CD4-positive, alpha-beta T cell treated with Interleukin-10 for 1 hour (primary cell): ENCODE data around the gene SLC47A2.

Source experiments
- DNase-seq: peaks from one replicate; pipeline ENCODE4 v3.0.0-alpha.2; 2020

Gene SLC47A2

DNA sequence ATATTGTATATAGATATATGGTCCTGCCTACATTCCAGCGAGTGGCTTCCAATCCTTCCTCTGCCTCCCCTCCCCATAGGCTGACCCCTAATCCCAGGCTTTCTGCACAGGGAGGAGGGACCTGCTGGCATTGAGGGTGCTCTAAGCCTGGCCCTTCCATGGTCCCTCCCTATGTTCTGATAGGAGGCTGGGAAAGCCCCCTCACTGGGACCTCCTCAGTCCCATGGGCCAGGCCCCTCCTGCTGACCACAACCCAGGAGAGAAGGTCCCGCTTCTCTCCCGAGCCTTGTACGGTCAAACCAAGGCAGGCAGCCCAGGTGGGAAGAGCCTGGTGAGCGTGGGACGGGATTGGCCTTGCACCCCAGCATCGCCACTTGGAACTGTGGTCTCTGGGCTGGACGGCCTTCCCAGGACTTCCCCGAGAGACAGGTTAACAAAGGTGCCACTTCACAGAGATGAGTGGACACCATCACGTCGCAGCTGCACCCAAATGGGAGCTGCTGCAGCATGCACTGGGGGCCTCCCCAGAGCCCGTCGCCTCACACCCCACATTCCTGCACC, 30.9 kb upstream of the SLC47A2 start:
- no peak for DNase-seq

DNA sequence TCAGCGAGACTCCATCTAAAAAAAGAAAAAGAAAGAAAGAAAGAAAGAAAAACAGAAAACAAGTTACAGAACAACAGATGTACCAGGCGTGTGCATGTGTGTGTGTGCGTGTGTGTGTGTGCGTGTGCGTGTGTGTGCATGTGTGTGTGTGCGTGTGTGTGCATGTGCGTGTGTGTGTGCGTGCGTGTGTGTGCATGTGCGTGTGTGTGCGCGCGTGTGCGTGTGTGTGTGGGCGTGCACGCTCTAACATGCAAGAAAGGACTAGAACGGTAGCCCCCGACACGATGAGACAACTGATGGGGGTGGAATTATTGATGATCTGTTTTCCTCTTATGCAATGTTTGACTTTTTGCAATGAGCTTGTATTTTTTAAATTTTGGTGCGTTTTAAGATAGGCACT, 30.1 kb upstream of the SLC47A2 start:
- DNase-seq, result no peak

DNA sequence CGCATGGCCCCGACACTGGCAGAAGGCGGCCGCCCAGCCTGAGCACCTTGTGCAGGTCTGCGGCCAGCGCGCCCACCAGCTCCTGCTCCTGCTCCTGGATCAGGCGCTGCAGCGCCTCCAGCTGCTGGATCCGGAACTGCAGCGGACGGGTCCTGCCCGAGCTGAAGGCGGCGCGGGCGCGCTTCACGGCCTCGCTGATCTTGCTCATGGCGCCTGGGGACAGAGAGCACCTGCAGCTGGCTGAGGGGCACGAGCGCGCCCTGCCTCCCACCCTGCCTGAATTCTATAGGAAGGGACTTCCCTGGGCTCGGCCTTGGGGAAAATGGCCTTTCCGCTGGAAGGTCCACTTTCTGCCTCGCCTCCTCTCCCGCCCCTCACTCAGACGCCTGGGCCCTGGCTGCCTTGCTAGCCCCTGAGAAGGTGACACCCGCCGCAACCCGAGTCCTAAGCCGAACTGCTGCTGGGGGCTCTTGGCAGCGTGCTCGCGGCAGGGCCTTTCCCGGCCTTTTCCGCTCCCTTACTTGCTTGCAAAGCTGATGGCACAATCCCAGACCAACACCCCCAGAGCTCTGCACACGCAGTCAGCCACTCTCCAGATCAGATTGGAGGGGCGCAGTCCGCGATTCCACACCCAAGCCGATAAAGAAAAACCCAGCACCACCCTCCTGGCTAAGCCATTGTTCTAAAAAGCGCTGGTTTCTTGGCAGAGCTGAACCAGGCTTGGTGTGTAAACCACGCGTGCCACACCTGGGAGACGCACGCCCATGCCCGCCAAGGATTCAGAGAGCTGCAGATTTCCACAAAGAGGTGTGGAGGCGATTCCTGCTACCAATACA, 28.8 kb upstream of the SLC47A2 start:
- peak; percentile 83 for DNase-seq

DNA sequence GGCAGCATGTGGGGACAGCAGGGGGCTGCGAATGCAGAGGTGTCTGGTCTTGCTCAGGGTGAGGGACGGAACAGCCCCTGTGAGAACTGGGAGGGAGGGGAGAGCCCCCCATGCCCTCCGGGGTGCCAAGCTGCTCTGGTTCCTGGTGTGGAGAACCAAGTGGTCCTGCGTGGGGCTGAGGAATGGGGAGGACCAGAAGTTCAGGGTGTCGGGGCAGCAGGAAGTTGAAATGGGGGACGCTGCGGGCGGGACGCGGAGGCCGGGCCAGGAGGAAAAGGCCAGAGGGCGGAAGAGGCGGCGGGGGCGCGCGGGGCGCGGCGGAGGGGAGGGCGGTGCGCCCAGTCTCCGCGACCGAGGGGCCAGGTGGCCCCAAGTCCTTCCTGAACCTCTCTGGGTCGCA, 28.1 kb upstream of the SLC47A2 start:
- no peak for DNase-seq

GRCh38 chr17:19743101-19744100, 27.0 kb upstream of the SLC47A2 start:
- no peak for DNase-seq

GRCh38 chr17:19742495-19742894, 26.1 kb upstream of the SLC47A2 start:
- DNase-seq, result no peak

DNA sequence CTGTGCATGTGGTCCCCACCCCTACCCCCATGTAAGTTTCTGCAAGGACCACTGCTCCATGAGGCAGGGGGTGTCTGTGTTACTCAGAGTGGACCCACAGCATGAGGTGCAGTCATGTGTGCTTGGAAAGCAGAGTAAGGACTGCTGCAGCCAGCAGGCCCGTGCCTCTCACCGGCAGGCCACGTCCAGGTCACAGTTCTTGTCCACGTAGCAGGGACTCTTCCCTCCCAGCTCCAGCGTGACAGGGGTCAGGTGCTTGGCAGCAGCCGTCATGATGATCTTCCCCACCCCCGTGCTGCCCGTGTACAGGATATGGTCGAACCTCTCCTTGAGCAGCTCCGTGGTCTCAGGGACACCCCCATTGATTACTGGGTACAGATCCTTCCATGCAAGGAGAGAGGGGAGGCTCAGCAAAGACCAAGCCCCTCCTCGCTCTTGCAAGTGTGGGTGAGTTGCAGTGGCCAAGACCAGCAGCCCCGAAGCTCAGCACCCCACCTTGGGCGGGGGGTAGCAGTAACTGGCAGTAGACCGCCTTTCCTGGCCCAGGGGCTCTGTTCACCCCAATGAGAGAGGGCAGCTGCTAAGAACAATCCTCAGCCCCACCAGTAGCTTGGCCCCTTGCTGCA, 25.6 kb upstream of the SLC47A2 start:
- DNase-seq, result no peak

- no peak for DNase-seq
Measured at GRCh38 chr17:19740933-19741332, 24.5 kb upstream of the SLC47A2 start.

DNA sequence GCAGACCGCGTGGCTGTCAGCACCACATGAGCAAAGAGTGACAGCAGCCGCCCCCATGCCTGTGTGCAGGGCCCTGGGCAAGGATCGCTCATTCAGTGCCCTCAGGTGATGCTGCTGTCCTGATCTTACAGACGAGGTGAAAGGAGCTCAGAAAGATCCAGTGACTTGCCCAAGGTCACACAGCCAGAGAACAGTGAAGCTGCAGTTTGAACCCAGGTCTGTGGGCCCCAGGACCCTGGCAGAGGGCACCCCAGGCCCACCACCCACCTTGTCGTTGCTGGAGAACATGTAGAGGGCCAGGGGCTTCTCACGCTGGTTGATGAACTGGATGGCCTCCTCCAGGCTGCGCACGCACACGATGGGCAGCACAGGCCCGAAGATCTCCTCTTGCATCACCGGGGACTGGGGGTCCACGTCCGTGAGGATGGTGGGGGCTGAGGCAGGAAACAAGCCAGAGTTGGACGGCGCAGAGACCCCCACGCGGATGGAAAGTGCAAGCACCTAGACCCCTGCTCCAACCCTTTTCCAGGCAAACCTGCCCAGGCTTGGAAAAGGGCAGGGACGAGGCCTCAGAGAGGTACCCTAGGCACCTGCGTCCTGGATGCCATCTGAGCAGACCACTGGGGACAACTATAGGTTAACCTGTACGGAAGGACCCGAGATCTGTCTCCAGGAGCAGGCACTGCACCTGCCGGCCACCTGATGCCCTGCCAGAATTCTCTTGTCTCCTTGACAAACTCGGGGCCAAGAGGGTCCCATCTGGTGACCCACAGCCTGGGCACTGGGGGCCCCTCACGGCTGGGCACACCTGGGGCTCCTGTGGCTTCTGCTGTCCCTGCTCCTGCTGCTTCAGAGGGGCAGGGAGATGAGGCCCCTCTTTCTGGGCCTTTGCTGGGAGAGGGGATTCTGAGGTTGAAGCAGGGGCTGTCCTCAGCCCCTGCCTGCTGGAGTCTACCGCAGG, 23.1 kb upstream of the SLC47A2 start:
- no peak for DNase-seq

DNA sequence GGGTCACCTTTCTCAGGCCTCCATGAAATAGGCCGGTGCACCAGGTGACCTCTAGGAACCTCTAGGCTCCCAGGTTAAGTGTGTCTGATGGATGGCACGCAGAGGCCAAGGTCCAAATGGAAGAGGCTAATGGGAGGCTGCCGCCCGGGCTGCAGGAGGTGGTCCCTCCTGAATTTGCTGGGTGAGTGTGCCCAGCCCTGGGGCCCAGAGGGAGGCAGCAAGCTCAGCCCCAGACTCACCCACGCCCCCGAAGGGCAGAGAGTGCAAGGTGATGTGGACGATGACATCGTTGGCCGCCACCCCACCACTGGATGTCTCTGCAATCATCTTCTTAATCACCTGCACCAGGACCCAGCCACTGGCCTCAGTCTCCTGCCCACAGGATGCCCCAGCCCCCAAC, 22.4 kb upstream of the SLC47A2 start:
- no peak for DNase-seq

DNA sequence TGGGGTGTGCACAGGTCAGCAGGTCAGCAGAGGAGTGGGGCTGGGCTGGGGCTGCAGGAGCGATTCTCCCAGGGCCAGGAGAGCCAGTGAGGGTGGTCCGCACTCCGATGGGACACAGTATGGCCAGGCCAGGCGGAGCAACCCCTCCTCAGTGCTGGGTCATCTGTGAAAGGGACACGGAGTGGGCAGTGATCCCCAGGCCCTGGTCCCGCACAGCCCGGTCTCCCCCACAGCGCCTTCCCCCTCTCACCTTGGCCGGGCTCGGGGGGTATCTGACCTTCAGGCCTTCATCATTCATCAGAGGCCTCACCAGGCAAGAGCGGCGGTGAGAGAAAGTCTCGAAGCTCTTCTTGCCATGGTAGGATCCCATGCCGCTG, 21.7 kb upstream of the SLC47A2 start:
- no peak for DNase-seq

DNA sequence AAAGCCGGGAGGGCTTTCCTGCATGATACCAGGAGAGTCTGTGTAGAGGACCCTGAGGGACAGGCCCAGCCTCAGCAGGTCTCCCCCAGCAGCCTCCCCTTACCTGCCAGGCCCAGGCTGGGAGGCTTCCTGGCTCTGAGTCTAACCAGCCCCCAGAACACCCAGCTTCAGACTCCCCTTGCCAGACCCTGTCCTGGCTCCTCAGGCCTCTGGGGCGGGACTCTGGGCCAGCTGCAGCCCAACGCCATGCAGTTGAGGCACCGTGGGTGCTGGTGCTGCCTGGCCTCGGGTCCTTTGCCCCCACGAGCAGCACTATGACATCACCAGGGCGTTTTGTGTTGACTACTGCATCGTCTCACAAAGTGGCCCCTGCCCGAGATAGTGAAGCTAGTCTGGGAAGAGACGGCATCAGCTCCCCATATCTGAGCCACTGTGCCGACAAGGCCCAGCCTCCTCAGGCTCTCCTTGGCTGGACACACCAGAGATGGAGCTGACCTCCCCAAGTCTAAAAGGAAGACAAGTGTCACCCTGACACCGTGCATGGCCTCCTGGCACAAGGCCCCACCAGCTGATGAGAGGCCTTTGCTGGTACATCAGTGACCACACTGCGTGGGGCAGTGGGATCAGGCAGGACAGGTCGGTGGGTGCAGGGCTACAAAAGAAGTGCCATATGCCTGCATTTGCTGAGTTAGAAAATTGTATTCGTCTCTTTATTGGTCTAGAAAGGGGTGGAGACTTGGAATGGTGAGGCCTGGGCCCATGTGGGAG, 21.1 kb upstream of the SLC47A2 start:
- no peak for DNase-seq

DNA sequence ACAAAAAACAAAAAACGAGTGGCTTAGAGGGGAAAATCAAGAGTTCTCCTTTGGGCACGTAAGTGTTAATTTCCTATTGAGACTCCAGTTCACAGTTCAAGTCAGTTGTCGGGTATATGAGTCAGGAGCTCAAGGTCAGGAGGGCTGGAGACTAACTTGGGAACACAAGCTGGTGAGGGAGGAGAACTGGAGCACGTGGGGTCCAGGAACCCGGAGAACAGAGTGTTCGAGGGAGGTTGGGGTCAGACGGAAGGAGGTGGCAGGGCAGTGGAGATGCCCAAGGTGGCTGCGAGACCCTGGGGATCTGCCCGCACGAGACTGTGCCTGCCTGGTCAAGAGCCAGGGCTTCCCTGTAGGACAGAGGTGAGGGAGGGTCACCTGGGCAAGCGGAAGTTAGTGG, 19.7 kb upstream of the SLC47A2 start:
- DNase-seq, result no peak

DNA sequence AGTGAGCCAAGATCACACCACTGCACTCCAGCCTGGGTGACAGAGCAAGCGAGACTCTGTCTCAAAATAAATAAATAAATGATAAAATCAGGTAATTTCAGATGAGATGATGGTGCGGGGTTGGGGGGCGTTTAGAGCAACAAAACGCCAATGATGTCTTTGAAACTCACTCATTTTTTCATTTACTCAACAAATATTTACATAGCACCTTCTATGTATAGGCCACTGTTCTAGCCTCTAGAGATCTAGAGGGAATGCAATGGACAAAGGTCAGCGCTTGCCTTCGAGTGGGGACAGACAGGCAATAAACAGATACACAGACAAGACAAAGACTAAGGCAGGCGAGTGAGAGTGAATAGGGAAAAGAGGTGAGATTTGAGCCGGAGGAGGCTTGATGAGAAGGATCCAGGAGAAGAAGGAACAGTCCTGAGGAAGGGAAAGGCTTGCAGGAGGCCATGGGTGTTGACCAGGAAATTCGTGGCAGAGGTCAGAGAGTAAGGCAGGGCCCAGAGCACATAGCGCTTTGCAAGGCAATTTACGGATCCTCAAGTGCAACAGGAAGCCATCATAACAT, 17.7 kb upstream of the SLC47A2 start:
- no peak for DNase-seq

DNA sequence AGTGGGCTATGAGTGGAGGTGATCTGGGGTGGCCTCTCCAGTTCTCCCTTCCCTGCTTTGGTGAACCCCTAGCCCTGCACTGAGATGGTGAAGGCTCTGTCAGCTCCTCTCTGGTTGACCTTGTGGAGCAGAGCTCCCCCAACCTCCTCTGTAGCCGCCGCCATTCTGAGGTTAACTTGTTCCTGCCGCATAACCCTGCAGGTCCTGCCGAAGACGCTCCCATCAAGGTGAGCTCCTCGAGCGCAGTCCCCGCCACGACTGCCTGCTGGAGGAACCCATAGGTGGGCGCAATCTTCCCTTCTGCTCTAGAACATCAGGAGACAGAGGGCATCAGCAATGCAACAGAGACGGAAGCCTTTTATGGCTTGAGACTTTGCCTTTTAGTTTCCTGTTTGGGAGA, 15.2 kb upstream of the SLC47A2 start:
- DNase-seq, result no peak

DNA sequence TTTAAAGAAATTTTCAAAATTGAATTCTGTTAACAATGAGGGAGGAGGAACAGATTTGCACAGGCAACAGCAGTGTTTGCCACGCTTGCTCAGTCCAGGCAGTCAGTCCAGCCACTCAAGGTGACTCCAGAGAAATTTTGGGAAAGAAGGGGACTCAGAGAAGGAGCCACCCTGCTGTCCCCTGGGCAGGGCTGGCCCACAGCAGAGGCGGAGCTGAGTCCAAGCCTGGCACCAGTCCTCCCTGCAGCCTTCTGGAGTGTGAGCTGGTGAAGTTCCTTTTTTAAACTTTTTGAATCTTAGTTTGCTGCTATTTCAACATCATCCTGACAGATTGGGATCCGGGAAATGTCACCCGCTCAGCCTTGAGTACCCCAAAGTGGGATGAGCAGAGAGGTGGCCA, 14.5 kb upstream of the SLC47A2 start:
- no peak for DNase-seq

GRCh38 chr17:19729900-19730299, 13.5 kb upstream of the SLC47A2 start:
- no peak for DNase-seq

- DNase-seq, result no peak
Measured at GRCh38 chr17:19728084-19728495, 11.7 kb upstream of the SLC47A2 start.

- DNase-seq, result no peak
Measured at GRCh38 chr17:19727501-19728078, 11.2 kb upstream of the SLC47A2 start.

GRCh38 chr17:19726631-19727376, 10.4 kb upstream of the SLC47A2 start:
- DNase-seq, result no peak
